Hepatocyte (in vitro differentiated cells): Measurements from ENCODE around the gene PCBP3. TPM values are rescaled to one million over a fixed set of nuclear protein-coding genes. Genes with fewer than 3 reads are reported as not detected.

Experiments
- DNase-seq: peaks from one replicate; pipeline ENCODE4 v3.0.0-alpha.2; 2016; ENCODE audit warnings: low spot score
- H2AFZ ChIP-seq: fragments of 200-600 bp; sonication (generic); 2 replicates; pipeline ENCODE4 v1.6.0; 2016; ENCODE audit warnings: antibody characterized with exemption, mild to moderate bottlenecking
- H3K27ac ChIP-seq: fragments of 200-600 bp; sonication (generic); 2 replicates; pipeline ENCODE4 v1.5.1; 2016; ENCODE audit warnings: mild to moderate bottlenecking
- H3K27me3 ChIP-seq: fragments of 200-600 bp; sonication (generic); 2 replicates; pipeline ENCODE4 v1.6.1; 2016
- H3K36me3 ChIP-seq: fragments of 200-600 bp; sonication (generic); replicated peaks from 2 replicates; pipeline ENCODE4 v1.5.1; 2016; ENCODE audit warnings: low read depth; ENCODE audit not compliant: insufficient read depth
- H3K4me1 ChIP-seq: fragments of 200-600 bp; sonication (generic); 2 replicates; pipeline ENCODE4 v1.5.1; 2016; ENCODE audit warnings: mild to moderate bottlenecking, moderate library complexity; ENCODE audit not compliant: insufficient read depth
- H3K4me2 ChIP-seq: fragments of 200-600 bp; sonication (generic); 2 replicates; pipeline ENCODE4 v1.6.0; 2016
- H3K4me3 ChIP-seq: fragments of 200-600 bp; sonication (generic); 2 replicates; pipeline ENCODE4 v1.5.1; 2016; ENCODE audit warnings: mild to moderate bottlenecking
- H3K79me2 ChIP-seq: fragments of 200-600 bp; sonication (generic); 2 replicates; pipeline ENCODE4 v1.6.0; 2017; ENCODE audit warnings: mild to moderate bottlenecking
- H3K9me2 ChIP-seq: fragments of 200-600 bp; sonication (generic); replicated peaks from 2 replicates; pipeline ENCODE4 v1.6.0; 2017; ENCODE audit warnings: mild to moderate bottlenecking; ENCODE audit not compliant: insufficient read depth
- H3K9me3 ChIP-seq: fragments of 200-600 bp; sonication (generic); 2 replicates; pipeline ENCODE4 v1.5.1; 2016; ENCODE audit warnings: low read depth, mild to moderate bottlenecking
- H4K20me1 ChIP-seq: fragments of 200-600 bp; sonication (generic); 2 replicates; pipeline ENCODE4 v1.6.0; 2016; ENCODE audit warnings: mild to moderate bottlenecking; ENCODE audit not compliant: insufficient read depth, poor library complexity, severe bottlenecking
- CTCF ChIP-seq: fragments of 200-600 bp; sonication (generic); IDR thresholded peaks from 2 replicates; pipeline ENCODE4 v1.5.1; 2016; ENCODE audit warnings: antibody characterized with exemption, mild to moderate bottlenecking; ENCODE audit not compliant: poor library complexity
- EZH2 ChIP-seq: fragments of 200-600 bp; sonication (generic); IDR thresholded peaks from 2 replicates; pipeline ENCODE4 v1.6.1; 2016; ENCODE audit warnings: antibody characterized with exemption, mild to moderate bottlenecking, borderline replicate concordance
- EZH2phosphoT487 ChIP-seq: fragments of 200-600 bp; sonication (generic); IDR thresholded peaks from one replicate; pipeline ENCODE4 v1.6.1; 2018; ENCODE audit warnings: antibody characterized with exemption, mild to moderate bottlenecking, low read depth, moderate library complexity; ENCODE audit not compliant: unreplicated experiment, severe bottlenecking
- WGBS: methylation state at CpG from one replicate; pipeline ENCODE4 v1.1.6; 2016; ENCODE audit warnings: low lambda C conversion rate; ENCODE audit errors: missing lambda C conversion rate; 5-methylcytosine and 5-hydroxymethylcytosine counted together
- polyA plus RNA-seq: library from polyadenylated mRNA; unstranded; fragments of >200 nt; fragmentation: Nextera tagmentation; extraction: Ambion mirVana; gene quantifications from 2 replicates; pipeline ENCODE4 v1.2.1, GENCODE V29; 2016
- total RNA-seq: library from RNA; depleted of rRNA; stranded (reverse); fragments of >200 nt; gene quantifications from 2 replicates; pipeline ENCODE4 v1.2.3, GENCODE V29; 2014

Gene PCBP3
- total and polyA plus RNA-seq, 2 experiments from 2014 or later = 3.1 to 8.8 TPM

GRCh38 chr21:45724994-45725843, 81.7 kb downstream of the PCBP3 start:
- Histone ChIP-seq H3K27me3 (no peaks in the 10 kb centered on the region), H3K9me2 (no peaks in the 10 kb centered on the region), H3K4me3 (no peak overlapping the region), H3K9me3 (no peaks in the 10 kb centered on the region), H3K4me1 (no peaks in the 10 kb centered on the region), H4K20me1 (no peaks in the 10 kb centered on the region), H3K4me2 (no peak overlapping the region), H3K36me3 (no peaks in the 10 kb centered on the region), H3K27ac (no peak overlapping the region), H2AFZ (no peak overlapping the region), H3K79me2 (no peaks in the 10 kb centered on the region)
- no peak for DNase-seq
- TF ChIP-seq EZH2 = no peak
- TF ChIP-seq CTCF = no peak
- TF ChIP-seq EZH2phosphoT487 = no peak
- whole genome bisulfite sequencing = 92% methylated on average over 9 of the region's 10 CpGs

- Histone ChIP-seq H3K79me2 (no peaks in the 10 kb centered on the region), H3K9me3 (no peaks in the 10 kb centered on the region), H3K36me3 (no peaks in the 10 kb centered on the region), H3K4me1 (no peaks in the 10 kb centered on the region), H3K9me2 (no peaks in the 10 kb centered on the region), H2AFZ (no peak overlapping the region), H3K4me2 (no peak overlapping the region), H3K4me3 (no peak overlapping the region), H3K27ac (no peak overlapping the region), H3K27me3 (no peaks in the 10 kb centered on the region), H4K20me1 (no peaks in the 10 kb centered on the region)
- DNase-seq = no peak
- 98% methylated on average over 7 of the region's 7 CpGs for WGBS
- TF ChIP-seq EZH2 (no peak), CTCF (no peak), EZH2phosphoT487 (no peak)
Observed at GRCh38 chr21:45725844-45726200, 82.3 kb downstream of the PCBP3 start.

- no peak for TF ChIP-seq EZH2
- no peak for TF ChIP-seq CTCF
- TF ChIP-seq EZH2phosphoT487 = no peak
- Histone ChIP-seq H3K4me2 (no peak overlapping the region), H2AFZ (no peak overlapping the region), H3K36me3 (no peaks in the 10 kb centered on the region), H4K20me1 (no peaks in the 10 kb centered on the region), H3K4me3 (no peak overlapping the region), H3K9me3 (no peaks in the 10 kb centered on the region), H3K9me2 (no peaks in the 10 kb centered on the region), H3K79me2 (no peaks in the 10 kb centered on the region), H3K4me1 (no peaks in the 10 kb centered on the region), H3K27ac (no peak overlapping the region), H3K27me3 (no peaks in the 10 kb centered on the region)
- no peak for DNase-seq
- WGBS = 90% methylated on average over 10 of the region's 10 CpGs
Observed at GRCh38 chr21:45726438-45726837, 82.9 kb downstream of the PCBP3 start.
